ENCODE data around the gene OOSP4B.

DNA sequence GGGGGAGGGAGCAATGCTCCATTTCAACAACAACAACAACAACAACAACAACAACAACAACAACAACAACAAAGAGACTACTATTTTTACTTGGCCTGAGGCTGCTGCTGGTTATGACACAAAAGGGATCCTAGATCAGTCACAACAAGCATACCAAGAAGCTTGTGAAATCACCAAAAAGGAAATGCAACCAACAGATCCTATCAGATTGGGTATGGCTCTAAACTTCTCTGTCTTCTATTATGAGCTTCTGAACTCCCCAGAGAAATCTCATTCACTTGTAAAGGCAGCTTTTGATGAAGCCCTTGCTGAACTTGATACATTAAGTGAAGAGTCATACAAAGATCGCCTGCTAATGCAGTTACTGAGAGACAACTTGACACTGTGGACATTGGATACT, 61.0 kb downstream of the OOSP4B start:
- TF ChIP-seq, protein P1, sequence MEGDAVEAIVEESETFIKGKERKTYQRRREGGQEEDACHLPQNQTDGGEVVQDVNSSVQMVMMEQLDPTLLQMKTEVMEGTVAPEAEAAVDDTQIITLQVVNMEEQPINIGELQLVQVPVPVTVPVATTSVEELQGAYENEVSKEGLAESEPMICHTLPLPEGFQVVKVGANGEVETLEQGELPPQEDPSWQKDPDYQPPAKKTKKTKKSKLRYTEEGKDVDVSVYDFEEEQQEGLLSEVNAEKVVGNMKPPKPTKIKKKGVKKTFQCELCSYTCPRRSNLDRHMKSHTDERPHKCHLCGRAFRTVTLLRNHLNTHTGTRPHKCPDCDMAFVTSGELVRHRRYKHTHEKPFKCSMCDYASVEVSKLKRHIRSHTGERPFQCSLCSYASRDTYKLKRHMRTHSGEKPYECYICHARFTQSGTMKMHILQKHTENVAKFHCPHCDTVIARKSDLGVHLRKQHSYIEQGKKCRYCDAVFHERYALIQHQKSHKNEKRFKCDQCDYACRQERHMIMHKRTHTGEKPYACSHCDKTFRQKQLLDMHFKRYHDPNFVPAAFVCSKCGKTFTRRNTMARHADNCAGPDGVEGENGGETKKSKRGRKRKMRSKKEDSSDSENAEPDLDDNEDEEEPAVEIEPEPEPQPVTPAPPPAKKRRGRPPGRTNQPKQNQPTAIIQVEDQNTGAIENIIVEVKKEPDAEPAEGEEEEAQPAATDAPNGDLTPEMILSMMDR (IDR thresholded peaks at IDR 0.05 in 8 of 11, conservative IDR thresholded peaks at IDR 0.05 in 3 of 11) = no peak
- TF ChIP-seq POLR2A (IDR thresholded peaks at IDR 0.05) = no peak
- TF ChIP-seq POLR2AphosphoS5 (IDR thresholded peaks at IDR 0.05) = no peak
